GM15510 (cell line): ENCODE measurements around the gene PM20D2.

ENCODE experiments used
- POLR2A ChIP-seq: IDR thresholded peaks from 3 replicates; pipeline ENCODE4 v1.6.1; 2011; ENCODE audit warnings: borderline replicate concordance; ENCODE audit not compliant: insufficient read length; ENCODE audit errors: extremely low read depth

The PM20D2 gene

GRCh38 chr6:89212472-89212871, 66.6 kb downstream of the PM20D2 start:
- TF ChIP-seq POLR2A = no peak

- no peak for TF ChIP-seq POLR2A
These were observed 68.3 kb downstream of the PM20D2 start for GRCh38 chr6:89214197-89214596.
